Endothelial cell of hepatic sinusoid (primary cell): ENCODE results near the gene CD300A.
"Not testable (repeated sequence)": the region's sequence is repeated elsewhere in the genome, so short reads cannot be mapped to it uniquely, and the experiment has no call there.

Experiments used
- in situ Hi-C: cut with HindIII; loops from 2 replicates; pipeline ENCODE4 v1.10.0; 2017; ENCODE audit warnings: low sequenced_read_pairs

CD300A gene

GRCh38 chr17:74477411-74477810 lies 11.0 kb downstream of the CD300A start:
- in situ Hi-C loops, result loop anchor here (5.0 to 25.0 kb wide), 2 partner anchors 100 to 160 kb away; no protein-coding TSS in a partner anchor

GRCh38 chr17:74478420-74479100 lies 12.1 kb downstream of the CD300A start:
- in situ Hi-C loops, result loop anchor here (5.0 to 25.0 kb wide), 2 partner anchors 101 to 159 kb away; no protein-coding TSS in a partner anchor

- in situ Hi-C loops, result loop anchor here (5.0 to 25.0 kb wide), 3 partner anchors 38 to 157 kb away; no protein-coding TSS in a partner anchor
Observed at GRCh38 chr17:74480290-74480689, 13.9 kb downstream of the CD300A start.

- in situ Hi-C loops, result loop anchor here (5.0 to 25.0 kb wide), 3 partner anchors 39 to 156 kb away; no protein-coding TSS in a partner anchor
Observed at GRCh38 chr17:74481621-74482020, 15.2 kb downstream of the CD300A start.

- in situ Hi-C loops, result loop anchor here (5.0 to 25.0 kb wide), 3 partner anchors 42 to 153 kb away; no protein-coding TSS in a partner anchor
Observed at GRCh38 chr17:74484066-74484465, 17.6 kb downstream of the CD300A start.

GRCh38 chr17:74485022-74485743 lies 18.7 kb downstream of the CD300A start:
- in situ Hi-C loops, result loop anchor here (25.0 kb wide), 1 partner anchor 152 kb away; no protein-coding TSS in a partner anchor

- in situ Hi-C loops, result loop anchor here (25.0 kb wide), 1 partner anchor 151 kb away; no protein-coding TSS in a partner anchor
Observed at GRCh38 chr17:74485841-74486240, 19.4 kb downstream of the CD300A start.

- in situ Hi-C loops, result loop anchor here (25.0 kb wide), 1 partner anchor 149 kb away; no protein-coding TSS in a partner anchor
Observed at GRCh38 chr17:74488276-74488675, 21.8 kb downstream of the CD300A start.

GRCh38 chr17:74490716-74491115 lies 24.3 kb downstream of the CD300A start:
- in situ Hi-C loops, result loop anchor here (25.0 kb wide), 1 partner anchor 147 kb away; no protein-coding TSS in a partner anchor

- in situ Hi-C loops, result loop anchor here (25.0 kb wide), 1 partner anchor 146 kb away; no protein-coding TSS in a partner anchor
Observed at GRCh38 chr17:74491626-74492025, 25.2 kb downstream of the CD300A start.

GRCh38 chr17:74493331-74493833 lies 26.9 kb downstream of the CD300A start:
- in situ Hi-C loops, result loop anchor here (25.0 kb wide), 1 partner anchor 144 kb away; no protein-coding TSS in a partner anchor

GRCh38 chr17:74497471-74497870 lies 31.0 kb downstream of the CD300A start:
- in situ Hi-C loops, result loop anchor here (25.0 kb wide), 1 partner anchor 140 kb away; no protein-coding TSS in a partner anchor

- in situ Hi-C loops, result loop anchor here (25.0 kb wide), 1 partner anchor 137 kb away; no protein-coding TSS in a partner anchor
Observed at GRCh38 chr17:74499992-74500391, 33.6 kb downstream of the CD300A start.

GRCh38 chr17:74502861-74503260 lies 36.4 kb downstream of the CD300A start:
- in situ Hi-C loops, result no loop called here

- in situ Hi-C loops, result not testable (repeated sequence)
Observed at GRCh38 chr17:74503949-74504348, 37.5 kb downstream of the CD300A start.

- in situ Hi-C loops, result no loop called here
Observed at GRCh38 chr17:74508156-74508555, 41.7 kb downstream of the CD300A start.

- in situ Hi-C loops, result no loop called here
Observed at GRCh38 chr17:74512036-74512435, 45.6 kb downstream of the CD300A start.

GRCh38 chr17:74512624-74513091 lies 46.2 kb downstream of the CD300A start:
- in situ Hi-C loops, result no loop called here

- in situ Hi-C loops, result no loop called here
Observed at GRCh38 chr17:74513987-74514631, 47.7 kb downstream of the CD300A start.

GRCh38 chr17:74514632-74515334 lies 48.3 kb downstream of the CD300A start:
- in situ Hi-C loops, result no loop called here
